H9 (cell line): ENCODE measurements around the gene ATP2A2. TPM values are rescaled to one million over a fixed set of nuclear protein-coding genes. Genes with fewer than 3 reads are reported as not detected.

Experiments
- DNase-seq: peaks from one replicate; pipeline ENCODE4 v3.0.0-alpha.2; 2017
- H2AFZ ChIP-seq: one replicate; pipeline ENCODE4 v1.6.1; 2013; ENCODE audit warnings: mild to moderate bottlenecking, low read length, control low read depth, moderate library complexity
- H2AK5ac ChIP-seq: 2 replicates; pipeline ENCODE4 v1.6.1; 2013; ENCODE audit warnings: low read length, control low read depth, mixed read lengths; ENCODE audit not compliant: insufficient read length
- H2BK120ac ChIP-seq: one replicate; pipeline ENCODE4 v1.6.1; 2013; ENCODE audit warnings: low read depth, mild to moderate bottlenecking, low read length, control low read depth, inconsistent platforms; ENCODE audit not compliant: poor library complexity, severe bottlenecking
- H2BK12ac ChIP-seq: 2 replicates; pipeline ENCODE4 v1.6.1; 2013; ENCODE audit warnings: low read length, control low read depth, mixed read lengths, low read depth; ENCODE audit not compliant: insufficient read length
- H2BK15ac ChIP-seq: 2 replicates; pipeline ENCODE4 v1.6.1; 2013; ENCODE audit warnings: low read depth, low read length, control low read depth
- H2BK20ac ChIP-seq: one replicate; pipeline ENCODE4 v1.6.1; 2013; ENCODE audit warnings: low read depth, mild to moderate bottlenecking, low read length, control low read depth, inconsistent platforms; ENCODE audit not compliant: poor library complexity, severe bottlenecking
- H2BK5ac ChIP-seq: 2 replicates; pipeline ENCODE4 v1.6.1; 2013; ENCODE audit warnings: low read length, control low read depth, mixed read lengths; ENCODE audit not compliant: insufficient read length
- H3K14ac ChIP-seq: 2 replicates; pipeline ENCODE4 v1.6.1; 2013; ENCODE audit warnings: low read length, control low read depth; ENCODE audit not compliant: insufficient read depth
- H3K18ac ChIP-seq: 2 replicates; pipeline ENCODE4 v1.6.1; 2013; ENCODE audit warnings: low read depth, mild to moderate bottlenecking, mixed read lengths, low read length, control low read depth; ENCODE audit not compliant: insufficient read length
- H3K23ac ChIP-seq: 2 replicates; pipeline ENCODE4 v1.6.1; 2013; ENCODE audit warnings: low read length, control low read depth, mixed read lengths, low read depth; ENCODE audit not compliant: insufficient read length
- H3K23me2 ChIP-seq: 2 replicates; pipeline ENCODE4 v1.6.1; 2013; ENCODE audit warnings: low read depth, mild to moderate bottlenecking, mixed read lengths, low read length, control low read depth; ENCODE audit not compliant: insufficient read length, poor library complexity, severe bottlenecking
- H3K27ac ChIP-seq: 2 replicates; pipeline ENCODE4 v1.5.1; 2013; ENCODE audit warnings: low read length, control low read depth, mixed read lengths, low read depth; ENCODE audit not compliant: insufficient read length
- H3K27me3 ChIP-seq: 2 replicates; pipeline ENCODE4 v1.6.1; 2013; ENCODE audit warnings: low read length, control low read depth, inconsistent platforms; ENCODE audit not compliant: insufficient read depth
- H3K4ac ChIP-seq: 2 replicates; pipeline ENCODE4 v1.6.1; 2013; ENCODE audit warnings: low read depth, mild to moderate bottlenecking, control low read depth, inconsistent platforms, low read length, moderate library complexity
- H3K4me1 ChIP-seq: 2 replicates; pipeline ENCODE4 v1.6.1; 2013; ENCODE audit warnings: low read length, control low read depth, inconsistent platforms; ENCODE audit not compliant: insufficient read depth
- H3K4me2 ChIP-seq: 2 replicates; pipeline ENCODE4 v1.6.1; 2013; ENCODE audit warnings: low read length, control low read depth, mixed read lengths; ENCODE audit not compliant: insufficient read length, insufficient read depth
- H3K56ac ChIP-seq: 2 replicates; pipeline ENCODE4 v1.6.1; 2013; ENCODE audit warnings: low read depth, mild to moderate bottlenecking, mixed read lengths, low read length, control low read depth; ENCODE audit not compliant: insufficient read length
- H3K79me1 ChIP-seq: 2 replicates; pipeline ENCODE4 v1.6.1; 2013; ENCODE audit warnings: low read depth, mild to moderate bottlenecking, moderate library complexity, low read length, control low read depth, inconsistent platforms; ENCODE audit not compliant: insufficient read depth, poor library complexity, severe bottlenecking
- H3K79me2 ChIP-seq: 2 replicates; pipeline ENCODE4 v1.6.1; 2013; ENCODE audit warnings: low read length, control low read depth, inconsistent platforms; ENCODE audit not compliant: insufficient read depth
- H3K9ac ChIP-seq: 2 replicates; pipeline ENCODE4 v1.6.1; 2013; ENCODE audit warnings: low read length, control low read depth, mixed read lengths; ENCODE audit not compliant: insufficient read length; ENCODE audit errors: extremely low read depth
- H3K9me3 ChIP-seq: one replicate; pipeline ENCODE4 v1.6.1; 2013; ENCODE audit warnings: low read depth, low read length, inconsistent platforms; ENCODE audit not compliant: control insufficient read depth
- H3T11ph ChIP-seq: one replicate; pipeline ENCODE4 v1.6.1; 2013; ENCODE audit warnings: mild to moderate bottlenecking, low read length, control low read depth, inconsistent platforms
- H4K20me1 ChIP-seq: one replicate; pipeline ENCODE4 v1.6.1; 2013; ENCODE audit not compliant: control insufficient read depth, insufficient read length, insufficient read depth
- H4K5ac ChIP-seq: 2 replicates; pipeline ENCODE4 v1.6.1; 2013; ENCODE audit warnings: low read depth, mild to moderate bottlenecking, mixed read lengths, low read length, control low read depth; ENCODE audit not compliant: insufficient read length
- H4K8ac ChIP-seq: replicated peaks from 2 replicates; pipeline ENCODE4 v1.6.1; 2013; ENCODE audit warnings: low read length, control low read depth, mixed read lengths, low read depth; ENCODE audit not compliant: insufficient read length
- H4K91ac ChIP-seq: 2 replicates; pipeline ENCODE4 v1.6.1; 2013; ENCODE audit warnings: low read depth, mild to moderate bottlenecking, moderate library complexity, mixed read lengths, low read length, control low read depth; ENCODE audit not compliant: insufficient read length
- H3K27ac Mint-ChIP-seq, 3 experiments: 2 replicates in 2 of 3; 3 replicates in 1 of 3; pipeline ENCODE4 v1.8.0; 2020 to 2021; ENCODE audit warnings: mixed read lengths in 3 of 3, mild to moderate bottlenecking in 1 of 3, moderate library complexity in 1 of 3
- H3K27me3 Mint-ChIP-seq: 2 replicates; pipeline ENCODE4 v1.8.0; 2021; ENCODE audit warnings: low read depth, mild to moderate bottlenecking, moderate library complexity, mixed read lengths
- H3K36me3 Mint-ChIP-seq, 3 experiments: 2 replicates in 2 of 3; 3 replicates in 1 of 3; pipeline ENCODE4 v1.8.0; 2020 to 2021; ENCODE audit warnings: low read depth in 3 of 3, mixed read lengths in 3 of 3; ENCODE audit not compliant: insufficient read depth in 1 of 3
- H3K4me1 Mint-ChIP-seq, 2 experiments: 2 replicates each; pipeline ENCODE4 v1.8.0; 2020; ENCODE audit warnings: mixed read lengths in 2 of 2
- H3K4me3 Mint-ChIP-seq, 2 experiments: 2 replicates in 1 of 2; 3 replicates in 1 of 2; pipeline ENCODE4 v1.8.0; 2020 to 2021; ENCODE audit warnings: mild to moderate bottlenecking in 2 of 2, mixed read lengths in 2 of 2, moderate library complexity in 1 of 2
- H3K9me3 Mint-ChIP-seq, 2 experiments: 2 replicates in 1 of 2; 3 replicates in 1 of 2; pipeline ENCODE4 v1.8.0; 2020; ENCODE audit warnings: mild to moderate bottlenecking in 2 of 2, mixed read lengths in 2 of 2, moderate library complexity in 1 of 2
- total RNA-seq: library from RNA; stranded (reverse); gene quantifications from 2 replicates; pipeline ENCODE4 v1.2.1, GENCODE V29; 2021
- TF ChIP-seq, protein P1 (sequence below): fragments of 200-600 bp; sonication (generic); conservative IDR thresholded peaks from 3 replicates; pipeline ENCODE4 v1.8.0; 2021; ENCODE audit warnings: antibody characterized with exemption, mild to moderate bottlenecking

Gene ATP2A2
- total RNA-seq, 1 experiment from 2014 or later: 257 TPM

DNA sequence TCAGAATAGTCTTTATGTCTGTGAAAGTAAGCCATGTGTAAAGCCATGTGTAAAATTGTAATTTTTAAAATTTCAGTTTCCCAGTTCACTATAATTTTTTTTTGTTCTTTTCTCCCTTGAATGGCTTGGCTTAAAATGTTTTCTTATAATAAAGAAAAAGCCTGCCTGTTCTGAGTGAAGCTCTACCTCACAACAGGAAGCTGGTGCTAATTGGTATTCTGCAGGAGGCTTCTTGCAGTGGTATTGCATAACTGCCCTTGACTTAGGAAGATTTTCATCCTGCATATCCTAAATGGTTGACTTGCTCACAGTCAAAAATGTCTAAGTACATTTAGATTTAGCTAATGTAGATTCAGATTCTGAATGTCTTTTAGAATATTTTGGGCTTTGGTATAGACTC is 49.5 kb downstream of the ATP2A2 start:
- Histone ChIP-seq H2AFZ (no peak overlapping the region), H3K27me3 (no peaks in the 10 kb centered on the region), H3K14ac (no peak overlapping the region), H3K56ac (no peak overlapping the region), H3K27ac (no peak overlapping the region), H2AK5ac (no peak overlapping the region), H3K23ac (no peak overlapping the region), H3K4me2 (no peak overlapping the region), H2BK120ac (no peak overlapping the region), H3T11ph (no peak overlapping the region), H4K5ac (no peak overlapping the region), H4K8ac (no peak overlapping the region), H4K91ac (no peak overlapping the region), H2BK20ac (no peak overlapping the region), H2BK15ac (no peak overlapping the region), H3K4ac (no peak overlapping the region), H3K9ac (no peak overlapping the region), H3K4me1 (no peaks in the 10 kb centered on the region), H3K9me3 (no peaks in the 10 kb centered on the region), H2BK12ac (no peak overlapping the region), H3K79me1 (peaks cover 3% of the 10 kb centered on the region), H3K23me2 (no peaks in the 10 kb centered on the region), H4K20me1 (no peaks in the 10 kb centered on the region), H2BK5ac (no peak overlapping the region), H3K79me2 (no peaks in the 10 kb centered on the region), H3K18ac (no peak overlapping the region)
- no peaks in the 10 kb centered on the region for H3K27me3 Mint-ChIP-seq
- no peak for DNase-seq
- TF ChIP-seq, protein P1, sequence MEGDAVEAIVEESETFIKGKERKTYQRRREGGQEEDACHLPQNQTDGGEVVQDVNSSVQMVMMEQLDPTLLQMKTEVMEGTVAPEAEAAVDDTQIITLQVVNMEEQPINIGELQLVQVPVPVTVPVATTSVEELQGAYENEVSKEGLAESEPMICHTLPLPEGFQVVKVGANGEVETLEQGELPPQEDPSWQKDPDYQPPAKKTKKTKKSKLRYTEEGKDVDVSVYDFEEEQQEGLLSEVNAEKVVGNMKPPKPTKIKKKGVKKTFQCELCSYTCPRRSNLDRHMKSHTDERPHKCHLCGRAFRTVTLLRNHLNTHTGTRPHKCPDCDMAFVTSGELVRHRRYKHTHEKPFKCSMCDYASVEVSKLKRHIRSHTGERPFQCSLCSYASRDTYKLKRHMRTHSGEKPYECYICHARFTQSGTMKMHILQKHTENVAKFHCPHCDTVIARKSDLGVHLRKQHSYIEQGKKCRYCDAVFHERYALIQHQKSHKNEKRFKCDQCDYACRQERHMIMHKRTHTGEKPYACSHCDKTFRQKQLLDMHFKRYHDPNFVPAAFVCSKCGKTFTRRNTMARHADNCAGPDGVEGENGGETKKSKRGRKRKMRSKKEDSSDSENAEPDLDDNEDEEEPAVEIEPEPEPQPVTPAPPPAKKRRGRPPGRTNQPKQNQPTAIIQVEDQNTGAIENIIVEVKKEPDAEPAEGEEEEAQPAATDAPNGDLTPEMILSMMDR: no peak
- no peak overlapping the region; a peak in 2 of 7 replicates for H3K27ac Mint-ChIP-seq
- no peaks in the 10 kb centered on the region for H3K9me3 Mint-ChIP-seq
- H3K4me1 Mint-ChIP-seq: peaks cover 3 to 4% of the 10 kb centered on the region in 2 experiments; a peak in 1 of 4 replicates
- no peak overlapping the region for H3K4me3 Mint-ChIP-seq
- peaks cover 60 to 91% (median 88%) of the 10 kb centered on the region in 3 experiments for H3K36me3 Mint-ChIP-seq
